IMR-90 (cell line): ENCODE data around the gene ZDHHC3.

Experiments
- CHD1 ChIP-seq: IDR thresholded peaks from 2 replicates; pipeline ENCODE4 v1.6.1; 2012; ENCODE audit warnings: low read depth, low read length, improper control_type of control experiment
- FOS ChIP-seq: fragments of 150-350 bp; IDR thresholded peaks from 2 replicates; pipeline ENCODE4 v1.6.1; 2016; ENCODE audit warnings: low read depth, low read length
- POLR2A ChIP-seq: IDR thresholded peaks from 2 replicates; pipeline ENCODE4 v1.6.1; 2012; ENCODE audit warnings: mild to moderate bottlenecking, low read depth, low read length
- RCOR1 ChIP-seq: IDR thresholded peaks from 2 replicates; pipeline ENCODE4 v1.6.1; 2012; ENCODE audit warnings: mild to moderate bottlenecking, low read length, improper control_type of control experiment; ENCODE audit not compliant: insufficient replicate concordance
- RFX5 ChIP-seq: IDR thresholded peaks from 2 replicates; pipeline ENCODE4 v1.8.0; 2012; ENCODE audit warnings: low read depth, mild to moderate bottlenecking, low read length, moderate library complexity
- SMC3 ChIP-seq: fragments of 150-350 bp; IDR thresholded peaks from 2 replicates; pipeline ENCODE4 v1.6.1; 2016; ENCODE audit warnings: low read depth, mild to moderate bottlenecking, antibody characterized with exemption, low read length, moderate library complexity
- TF ChIP-seq, protein P1 (sequence below): conservative IDR thresholded peaks from 2 replicates; pipeline ENCODE4 v1.5.1; 2012; ENCODE audit warnings: mild to moderate bottlenecking, low read depth, low read length, improper control_type of control experiment
- TF ChIP-seq, protein P2 (sequence below): fragments of 150-350 bp; IDR thresholded peaks from 2 replicates; pipeline ENCODE4 v1.6.1; 2017; ENCODE audit warnings: mild to moderate bottlenecking, antibody characterized with exemption, low read length, low read depth

DNA sequence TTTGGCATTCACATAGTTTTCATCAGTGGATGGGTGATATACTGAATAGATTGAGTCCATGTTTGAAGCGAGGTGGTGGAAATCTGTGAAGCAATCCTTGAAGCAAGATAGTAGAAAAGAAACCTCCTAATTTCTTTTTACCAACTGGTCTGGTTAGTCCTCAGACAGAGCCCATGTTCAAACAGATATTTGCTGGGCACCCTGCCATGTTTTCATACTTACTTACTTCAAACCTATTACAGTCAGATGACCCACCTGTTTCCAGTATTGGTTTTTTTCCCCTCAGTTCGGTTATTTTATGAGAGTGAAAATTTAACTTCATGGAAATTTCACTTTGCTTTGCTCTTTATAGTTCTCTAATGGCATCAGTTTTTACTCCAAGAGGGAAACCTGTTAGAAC is 23.8 kb upstream of the ZDHHC3 start:
- TF ChIP-seq, protein P1, sequence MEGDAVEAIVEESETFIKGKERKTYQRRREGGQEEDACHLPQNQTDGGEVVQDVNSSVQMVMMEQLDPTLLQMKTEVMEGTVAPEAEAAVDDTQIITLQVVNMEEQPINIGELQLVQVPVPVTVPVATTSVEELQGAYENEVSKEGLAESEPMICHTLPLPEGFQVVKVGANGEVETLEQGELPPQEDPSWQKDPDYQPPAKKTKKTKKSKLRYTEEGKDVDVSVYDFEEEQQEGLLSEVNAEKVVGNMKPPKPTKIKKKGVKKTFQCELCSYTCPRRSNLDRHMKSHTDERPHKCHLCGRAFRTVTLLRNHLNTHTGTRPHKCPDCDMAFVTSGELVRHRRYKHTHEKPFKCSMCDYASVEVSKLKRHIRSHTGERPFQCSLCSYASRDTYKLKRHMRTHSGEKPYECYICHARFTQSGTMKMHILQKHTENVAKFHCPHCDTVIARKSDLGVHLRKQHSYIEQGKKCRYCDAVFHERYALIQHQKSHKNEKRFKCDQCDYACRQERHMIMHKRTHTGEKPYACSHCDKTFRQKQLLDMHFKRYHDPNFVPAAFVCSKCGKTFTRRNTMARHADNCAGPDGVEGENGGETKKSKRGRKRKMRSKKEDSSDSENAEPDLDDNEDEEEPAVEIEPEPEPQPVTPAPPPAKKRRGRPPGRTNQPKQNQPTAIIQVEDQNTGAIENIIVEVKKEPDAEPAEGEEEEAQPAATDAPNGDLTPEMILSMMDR = no peak
- TF ChIP-seq SMC3 (no peak), RCOR1 (no peak), RFX5 (no peak), POLR2A (no peak), CHD1 (no peak), FOS (no peak)
- TF ChIP-seq, protein P2, sequence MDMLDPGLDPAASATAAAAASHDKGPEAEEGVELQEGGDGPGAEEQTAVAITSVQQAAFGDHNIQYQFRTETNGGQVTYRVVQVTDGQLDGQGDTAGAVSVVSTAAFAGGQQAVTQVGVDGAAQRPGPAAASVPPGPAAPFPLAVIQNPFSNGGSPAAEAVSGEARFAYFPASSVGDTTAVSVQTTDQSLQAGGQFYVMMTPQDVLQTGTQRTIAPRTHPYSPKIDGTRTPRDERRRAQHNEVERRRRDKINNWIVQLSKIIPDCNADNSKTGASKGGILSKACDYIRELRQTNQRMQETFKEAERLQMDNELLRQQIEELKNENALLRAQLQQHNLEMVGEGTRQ = no peak
